Measurements from ENCODE around the gene C9orf78. TPM values are rescaled to one million over a fixed set of nuclear protein-coding genes. Genes with fewer than 3 reads are reported as not detected.

C9orf78 gene
- total and polyA plus RNA-seq, 8 donors, result 30.1 to 71.9 (median 65.6) TPM

GRCh38 chr9:129861447-129861827 lies 26.4 kb upstream of the C9orf78 start:
- intact Hi-C loops (cut with DNase I), result no loop called here
- DNase-seq (peak in 1 of 4 donors; percentile 59), ATAC-seq (no peak)
- no peak overlapping the region for H3K27ac ChIP-seq
- peaks cover 0 to 62% of the 10 kb centered on the region in 2 donors for H3K36me3 ChIP-seq
- no peak for TF ChIP-seq CTCF (IDR thresholded peaks at IDR 0.05)
- H3K4me3 ChIP-seq, result no peak overlapping the region
- H3K4me1 ChIP-seq, result no peaks in the 10 kb centered on the region
- no peaks in the 10 kb centered on the region for H3K9me3 ChIP-seq
- H3K27me3 ChIP-seq, result no peaks in the 10 kb centered on the region

- ATAC-seq (no peak), DNase-seq (peak in 1 of 4 donors; percentile 39)
- Histone ChIP-seq H3K9me3 (no peaks in the 10 kb centered on the region), H3K36me3 (peaks cover 0 to 67% of the 10 kb centered on the region in 2 donors), H3K4me1 (no peaks in the 10 kb centered on the region), H3K27ac (no peak overlapping the region), H3K4me3 (no peak overlapping the region), H3K27me3 (no peaks in the 10 kb centered on the region)
- no peak for TF ChIP-seq CTCF (IDR thresholded peaks at IDR 0.05)
- intact Hi-C loops (cut with DNase I), result no loop called here
Measured at GRCh38 chr9:129860653-129861446, 25.8 kb upstream of the C9orf78 start.

GRCh38 chr9:129858167-129858962 lies 23.3 kb upstream of the C9orf78 start:
- ATAC-seq, result no peak
- intact Hi-C loops (cut with DNase I), result no loop called here
- no peak for TF ChIP-seq CTCF (IDR thresholded peaks at IDR 0.05)
- DNase-seq, result peak in 1 of 4 donors; percentile 28
- peaks cover 0 to 4% of the 10 kb centered on the region in 2 donors for H3K4me1 ChIP-seq
- no peak overlapping the region for H3K27ac ChIP-seq
- H3K27me3 ChIP-seq, result no peaks in the 10 kb centered on the region
- H3K4me3 ChIP-seq, result no peak overlapping the region
- no peaks in the 10 kb centered on the region for H3K9me3 ChIP-seq
- H3K36me3 ChIP-seq, result peaks cover 0 to 78% of the 10 kb centered on the region in 2 donors

- Histone ChIP-seq H3K4me3 (no peak overlapping the region), H3K4me1 (peaks cover 0 to 4% of the 10 kb centered on the region in 2 donors), H3K9me3 (no peaks in the 10 kb centered on the region), H3K36me3 (peaks cover 0 to 81% of the 10 kb centered on the region in 2 donors), H3K27me3 (no peaks in the 10 kb centered on the region), H3K27ac (no peak overlapping the region)
- no peak for TF ChIP-seq CTCF (IDR thresholded peaks at IDR 0.05)
- DNase-seq (peak in 1 of 4 donors; percentile 7), ATAC-seq (no peak)
- intact Hi-C loops (cut with DNase I), result no loop called here
Measured at GRCh38 chr9:129857207-129857606, 22.1 kb upstream of the C9orf78 start.

GRCh38 chr9:129854588-129855110 lies 19.6 kb upstream of the C9orf78 start:
- intact Hi-C loops (cut with DNase I), result no loop called here
- H3K27ac ChIP-seq, result no peak overlapping the region
- H3K4me1 ChIP-seq, result peaks cover 0 to 4% of the 10 kb centered on the region in 2 donors
- no peaks in the 10 kb centered on the region for H3K27me3 ChIP-seq
- DNase-seq (no peak), ATAC-seq (no peak)
- TF ChIP-seq CTCF (IDR thresholded peaks at IDR 0.05), result no peak
- H3K4me3 ChIP-seq, result no peak overlapping the region
- H3K36me3 ChIP-seq, result peaks cover 0 to 84% of the 10 kb centered on the region in 2 donors
- H3K9me3 ChIP-seq, result no peaks in the 10 kb centered on the region
